VCaP (cell line): ENCODE data around the gene POC1B.

ENCODE experiments used
- H3K27ac ChIP-seq: fragments of 450-650 bp; 2 replicates; pipeline ENCODE4 v1.5.1; 2017
- TF ChIP-seq, protein P1 (sequence below): fragments of 450-650 bp; conservative IDR thresholded peaks from 2 replicates; pipeline ENCODE4 v1.5.1; 2017; ENCODE audit warnings: mild to moderate bottlenecking, moderate library complexity

Gene POC1B

GRCh38 chr12:89567691-89568239 is 41.9 kb upstream of the POC1B start:
- no peak overlapping the region for H3K27ac ChIP-seq
- TF ChIP-seq, protein P1, sequence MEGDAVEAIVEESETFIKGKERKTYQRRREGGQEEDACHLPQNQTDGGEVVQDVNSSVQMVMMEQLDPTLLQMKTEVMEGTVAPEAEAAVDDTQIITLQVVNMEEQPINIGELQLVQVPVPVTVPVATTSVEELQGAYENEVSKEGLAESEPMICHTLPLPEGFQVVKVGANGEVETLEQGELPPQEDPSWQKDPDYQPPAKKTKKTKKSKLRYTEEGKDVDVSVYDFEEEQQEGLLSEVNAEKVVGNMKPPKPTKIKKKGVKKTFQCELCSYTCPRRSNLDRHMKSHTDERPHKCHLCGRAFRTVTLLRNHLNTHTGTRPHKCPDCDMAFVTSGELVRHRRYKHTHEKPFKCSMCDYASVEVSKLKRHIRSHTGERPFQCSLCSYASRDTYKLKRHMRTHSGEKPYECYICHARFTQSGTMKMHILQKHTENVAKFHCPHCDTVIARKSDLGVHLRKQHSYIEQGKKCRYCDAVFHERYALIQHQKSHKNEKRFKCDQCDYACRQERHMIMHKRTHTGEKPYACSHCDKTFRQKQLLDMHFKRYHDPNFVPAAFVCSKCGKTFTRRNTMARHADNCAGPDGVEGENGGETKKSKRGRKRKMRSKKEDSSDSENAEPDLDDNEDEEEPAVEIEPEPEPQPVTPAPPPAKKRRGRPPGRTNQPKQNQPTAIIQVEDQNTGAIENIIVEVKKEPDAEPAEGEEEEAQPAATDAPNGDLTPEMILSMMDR = no peak

DNA sequence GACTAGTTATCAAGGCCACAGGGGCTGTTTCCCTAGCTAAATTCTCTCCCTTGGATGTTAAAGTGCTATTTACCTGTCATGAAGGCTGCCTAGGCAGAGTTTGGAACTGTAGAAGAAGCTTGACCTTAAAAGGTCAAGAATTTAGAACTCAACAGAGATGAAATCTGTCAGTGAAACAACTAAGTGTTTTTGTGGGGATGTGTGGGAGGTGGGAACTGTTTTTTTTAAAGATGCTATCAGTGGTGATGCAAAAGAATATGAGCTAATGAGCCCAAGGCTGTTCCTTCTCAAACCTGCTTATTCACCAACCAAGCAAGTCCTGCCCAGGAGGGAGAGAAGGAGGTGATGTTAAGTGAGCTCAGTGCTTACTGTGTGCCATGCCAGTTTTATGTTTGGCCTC is 40.8 kb upstream of the POC1B start:
- no peak overlapping the region for H3K27ac ChIP-seq
- TF ChIP-seq, protein P1 = no peak

- TF ChIP-seq, protein P1 = no peak
- H3K27ac ChIP-seq = no peak overlapping the region
These were observed 39.2 kb upstream of the POC1B start for GRCh38 chr12:89565002-89565401.

DNA sequence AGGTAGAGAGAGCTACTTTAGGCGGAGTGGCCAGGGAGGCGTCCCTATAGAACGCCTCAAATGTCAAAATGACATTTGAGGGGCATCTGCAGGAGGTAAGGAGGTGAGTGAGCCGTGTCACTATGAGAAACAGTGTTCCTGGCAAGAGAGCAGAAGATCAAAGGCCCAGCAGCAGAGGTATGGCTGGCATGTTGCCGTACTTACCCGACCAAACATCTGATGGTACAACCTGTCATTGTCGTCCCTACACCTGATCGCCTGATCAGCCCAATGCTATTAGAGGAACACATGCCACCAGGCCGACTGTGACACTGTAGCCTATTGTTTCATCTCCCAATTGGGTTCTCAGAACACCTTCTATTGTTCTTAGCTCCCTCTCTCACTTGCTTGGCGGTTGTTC is 33.9 kb upstream of the POC1B start:
- TF ChIP-seq, protein P1 = no peak
- no peak overlapping the region for H3K27ac ChIP-seq

DNA sequence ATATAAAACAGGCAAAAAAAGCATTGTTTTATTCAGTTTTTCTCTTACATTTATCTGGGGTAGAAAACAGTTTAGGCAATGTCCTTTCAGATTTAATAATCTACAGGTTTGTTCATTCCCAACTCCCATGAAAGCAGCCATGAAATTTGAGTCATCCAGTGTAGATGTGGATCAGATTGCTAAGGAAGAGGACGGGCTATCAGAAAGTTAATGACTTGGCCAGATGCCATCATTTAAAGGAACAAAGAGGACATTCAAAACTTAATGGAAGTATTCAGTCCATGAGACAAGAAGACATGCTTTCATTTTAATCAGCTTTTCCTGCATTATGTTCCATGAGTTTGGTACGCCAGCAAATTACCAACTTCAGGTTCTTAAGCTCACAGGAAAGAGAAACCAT is 31.1 kb upstream of the POC1B start:
- no peak overlapping the region for H3K27ac ChIP-seq
- TF ChIP-seq, protein P1 = no peak

DNA sequence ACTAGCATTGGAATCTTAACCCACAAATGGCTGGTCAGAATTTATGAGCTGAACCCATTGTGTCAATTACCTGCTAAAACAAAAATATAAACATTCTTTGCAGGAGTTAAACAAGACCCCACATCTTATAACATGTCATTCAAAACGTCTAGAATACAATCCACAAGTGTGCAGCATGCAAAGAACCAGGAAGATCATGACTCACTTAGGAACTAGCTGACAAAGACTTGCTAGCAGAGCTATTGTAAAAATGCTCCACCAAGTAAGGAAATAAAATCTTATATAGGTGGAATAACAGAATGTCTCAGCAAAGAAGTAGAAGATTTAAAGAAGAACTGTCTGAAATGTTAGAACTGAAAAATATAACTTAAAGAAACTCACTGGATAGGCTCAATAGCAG is 26.5 kb upstream of the POC1B start:
- TF ChIP-seq, protein P1 = no peak
- H3K27ac ChIP-seq = no peak overlapping the region

DNA sequence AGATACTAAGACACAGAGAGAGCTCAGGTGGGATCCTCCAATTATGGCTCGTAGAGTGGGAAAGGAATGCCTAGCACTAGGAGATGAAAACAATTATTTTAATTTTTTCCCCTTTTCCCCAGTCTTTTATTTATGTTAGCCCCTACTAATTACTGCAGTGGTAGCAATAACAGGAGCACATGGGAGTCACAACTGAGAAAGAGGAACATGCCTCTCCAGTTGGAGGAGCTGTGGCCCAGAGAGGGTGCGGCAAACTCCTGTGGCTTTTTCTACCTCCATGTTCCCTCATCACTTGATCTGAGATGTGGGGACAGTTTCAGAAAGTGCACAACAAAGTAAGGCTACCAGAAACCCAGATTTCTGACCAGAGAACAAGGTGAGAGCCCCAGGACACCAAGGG is 25.9 kb upstream of the POC1B start:
- H3K27ac ChIP-seq = no peak overlapping the region; the same call in 1 of the 2 replicates
- TF ChIP-seq, protein P1 = no peak
